Measurements from ENCODE around the gene C11orf86. TPM values are rescaled to one million over a fixed set of nuclear protein-coding genes. Genes with fewer than 3 reads are reported as not detected.
"Not testable (repeated sequence)": the region's sequence is repeated elsewhere in the genome, so short reads cannot be mapped to it uniquely, and the experiment has no call there.

C11orf86 gene
- total RNA-seq, 2 donors from 2014 or later = not detected

GRCh38 chr11:66987158-66987620 is 12.1 kb downstream of the C11orf86 start:
- Histone ChIP-seq H3K27me3 (ENCODE audit: control insufficient read depth, insufficient read depth, low read length, poor library complexity, severe bottlenecking) (no peaks in the 10 kb centered on the region), H3K36me3 (ENCODE audit: control insufficient read depth, insufficient read depth, low read length) (no peaks in the 10 kb centered on the region), H3K4me1 (ENCODE audit: control insufficient read depth, insufficient read depth, low read length) (peaks cover 8% of the 10 kb centered on the region), H3K9ac (ENCODE audit: extremely low read depth, low read length, poor library complexity, severe bottlenecking) (no peak overlapping the region), H3K9me3 (ENCODE audit: control insufficient read depth, low read length) (no peaks in the 10 kb centered on the region), H3K4me3 (ENCODE audit: low read length) (no peak overlapping the region), H3K27ac (ENCODE audit: low read depth, low read length) (no peak overlapping the region)
- WGBS, 2 experiments (ENCODE audit: insufficient coverage in 1 of 2, insufficient read length in 1 of 2) = 59% methylated on average over 3 to 6 of the region's 6 CpGs
- peak; percentile 91 for DNase-seq
- no peak overlapping the region for H3K27ac Mint-ChIP-seq
- TF ChIP-seq CTCF (conservative IDR thresholded peaks at IDR 0.05) = no peak
- peaks cover 18% of the 10 kb centered on the region for H3K4me1 Mint-ChIP-seq
- no peaks in the 10 kb centered on the region for H3K36me3 Mint-ChIP-seq (ENCODE audit: low read depth)
- H3K9me3 Mint-ChIP-seq = peaks cover 13% of the 10 kb centered on the region
- no peak overlapping the region for H3K4me3 Mint-ChIP-seq
- peaks cover 2% of the 10 kb centered on the region for H3K27me3 Mint-ChIP-seq (ENCODE audit: insufficient read depth)

GRCh38 chr11:66987924-66988637 is 13.0 kb downstream of the C11orf86 start:
- Mint-ChIP-seq H3K27ac (no peak overlapping the region), H3K9me3 (peaks cover 10% of the 10 kb centered on the region), H3K4me1 (peaks cover 15% of the 10 kb centered on the region), H3K36me3 (ENCODE audit: low read depth) (no peaks in the 10 kb centered on the region), H3K4me3 (no peak overlapping the region), H3K27me3 (ENCODE audit: insufficient read depth) (peaks cover 2% of the 10 kb centered on the region)
- no peak for TF ChIP-seq CTCF (conservative IDR thresholded peaks at IDR 0.05)
- Histone ChIP-seq H3K9ac (ENCODE audit: extremely low read depth, low read length, poor library complexity, severe bottlenecking) (no peak overlapping the region), H3K36me3 (ENCODE audit: control insufficient read depth, insufficient read depth, low read length) (no peaks in the 10 kb centered on the region), H3K27me3 (ENCODE audit: control insufficient read depth, insufficient read depth, low read length, poor library complexity, severe bottlenecking) (no peaks in the 10 kb centered on the region), H3K4me1 (ENCODE audit: control insufficient read depth, insufficient read depth, low read length) (peaks cover 8% of the 10 kb centered on the region), H3K4me3 (ENCODE audit: low read length) (no peak overlapping the region), H3K9me3 (ENCODE audit: control insufficient read depth, low read length) (no peaks in the 10 kb centered on the region), H3K27ac (ENCODE audit: low read depth, low read length) (no peak overlapping the region)
- no peak for DNase-seq
- 87 to 94% methylated on average over 7 to 13 of the region's 13 CpGs for WGBS, 2 experiments (ENCODE audit: insufficient coverage in 1 of 2, insufficient read length in 1 of 2)

- WGBS, 2 experiments (ENCODE audit: insufficient coverage in 1 of 2, insufficient read length in 1 of 2) = 96 to 100% methylated on average over 8 to 25 of the region's 28 CpGs
- peaks cover 13% of the 10 kb centered on the region for H3K4me1 Mint-ChIP-seq
- H3K36me3 ChIP-seq (ENCODE audit: control insufficient read depth, insufficient read depth, low read length); H3K4me1 ChIP-seq (ENCODE audit: control insufficient read depth, insufficient read depth, low read length); DNase-seq; H3K27me3 ChIP-seq (ENCODE audit: control insufficient read depth, insufficient read depth, low read length, poor library complexity, severe bottlenecking); H3K27ac Mint-ChIP-seq; H3K27me3 Mint-ChIP-seq (ENCODE audit: insufficient read depth); H3K9me3 Mint-ChIP-seq; H3K4me3 ChIP-seq (ENCODE audit: low read length); H3K9ac ChIP-seq (ENCODE audit: extremely low read depth, low read length, poor library complexity, severe bottlenecking); H3K27ac ChIP-seq (ENCODE audit: low read depth, low read length); H3K9me3 ChIP-seq (ENCODE audit: control insufficient read depth, low read length); H3K36me3 Mint-ChIP-seq (ENCODE audit: low read depth); H3K4me3 Mint-ChIP-seq: not testable (repeated sequence)
Measured at GRCh38 chr11:66988741-66989140, 13.6 kb downstream of the C11orf86 start.

- not testable (repeated sequence) for H3K9me3 Mint-ChIP-seq; H3K36me3 Mint-ChIP-seq (ENCODE audit: low read depth)
- WGBS, 2 experiments (ENCODE audit: insufficient coverage in 1 of 2, insufficient read length in 1 of 2) = 89 to 95% methylated on average over 8 to 9 of the region's 9 CpGs
Measured at GRCh38 chr11:66989360-66989759, 14.3 kb downstream of the C11orf86 start.

More at GRCh38 chr11:66989360-66989759, 14.3 kb downstream of the C11orf86 start:
- not testable (repeated sequence) for H3K9me3 ChIP-seq (ENCODE audit: control insufficient read depth, low read length); H3K4me3 Mint-ChIP-seq; H3K27ac Mint-ChIP-seq; H3K4me1 ChIP-seq (ENCODE audit: control insufficient read depth, insufficient read depth, low read length); H3K27ac ChIP-seq (ENCODE audit: low read depth, low read length); H3K4me3 ChIP-seq (ENCODE audit: low read length); H3K36me3 ChIP-seq (ENCODE audit: control insufficient read depth, insufficient read depth, low read length); H3K27me3 Mint-ChIP-seq (ENCODE audit: insufficient read depth); H3K27me3 ChIP-seq (ENCODE audit: control insufficient read depth, insufficient read depth, low read length, poor library complexity, severe bottlenecking); H3K9ac ChIP-seq (ENCODE audit: extremely low read depth, low read length, poor library complexity, severe bottlenecking); DNase-seq
- H3K4me1 Mint-ChIP-seq = peaks cover 13% of the 10 kb centered on the region
